Activated T-helper 17 cell treated with anti-CD3 and anti-CD28 coated beads, Interleukin-2, amount 50 U/mL, for 72 hours (primary cell): ENCODE results near the gene ID3. TPM values are rescaled to one million over a fixed set of nuclear protein-coding genes. Genes with fewer than 3 reads are reported as not detected.

Experiments
- ATAC-seq: fragments of 150-1000 bp; cut with Tn5 transposase; replicated peaks from 2 replicates; pipeline ENCODE4 v1.10.0; 2021; ENCODE audit warnings: mild to moderate bottlenecking, moderate library complexity
- H3K27ac Mint-ChIP-seq: one replicate; pipeline ENCODE4 v1.8.0; 2022; ENCODE audit warnings: mixed read lengths
- H3K27me3 Mint-ChIP-seq: one replicate; pipeline ENCODE4 v1.8.0; 2022; ENCODE audit warnings: mixed read lengths
- H3K36me3 Mint-ChIP-seq: one replicate; pipeline ENCODE4 v1.8.0; 2022; ENCODE audit warnings: low read depth, mild to moderate bottlenecking, mixed read lengths
- H3K4me1 Mint-ChIP-seq: one replicate; pipeline ENCODE4 v1.8.0; 2022; ENCODE audit warnings: mixed read lengths
- H3K4me3 Mint-ChIP-seq: one replicate; pipeline ENCODE4 v1.8.0; 2022; ENCODE audit warnings: mild to moderate bottlenecking, mixed read lengths
- H3K9me3 Mint-ChIP-seq: one replicate; pipeline ENCODE4 v1.8.0; 2022; ENCODE audit warnings: mixed read lengths
- total RNA-seq, 2 donors: library from RNA; stranded (reverse); gene quantifications; one replicate each; pipeline ENCODE4 v1.2.3, GENCODE V29; 2022

ID3 gene
- total RNA-seq, 2 donors from 2014 or later, result 19.5 to 45.2 TPM

GRCh38 chr1:23577056-23578004 lies 18.0 kb upstream of the ID3 start:
- no peaks in the 10 kb centered on the region for H3K9me3 Mint-ChIP-seq
- no peaks in the 10 kb centered on the region for H3K36me3 Mint-ChIP-seq
- ATAC-seq, result peak; percentile 100
- H3K4me3 Mint-ChIP-seq, result peak overlapping the region; percentile 64
- H3K27me3 Mint-ChIP-seq, result no peaks in the 10 kb centered on the region
- peak overlapping the region; percentile 84 for H3K27ac Mint-ChIP-seq
- peaks cover 28% of the 10 kb centered on the region for H3K4me1 Mint-ChIP-seq

- peak overlapping the region; percentile 84 for H3K27ac Mint-ChIP-seq
Measured at GRCh38 chr1:23576338-23577055, 17.2 kb upstream of the ID3 start.

GRCh38 chr1:23575226-23575810 lies 16.0 kb upstream of the ID3 start:
- no peaks in the 10 kb centered on the region for H3K9me3 Mint-ChIP-seq
- H3K4me1 Mint-ChIP-seq, result peaks cover 28% of the 10 kb centered on the region
- H3K27me3 Mint-ChIP-seq, result no peaks in the 10 kb centered on the region
- no peaks in the 10 kb centered on the region for H3K36me3 Mint-ChIP-seq
- H3K27ac Mint-ChIP-seq, result peak overlapping the region; percentile 5
- H3K4me3 Mint-ChIP-seq, result no peak overlapping the region
- ATAC-seq, result no peak

More at GRCh38 chr1:23576338-23577055, 17.2 kb upstream of the ID3 start:
- Mint-ChIP-seq H3K9me3 (no peaks in the 10 kb centered on the region), H3K36me3 (no peaks in the 10 kb centered on the region), H3K4me3 (peak overlapping the region; percentile 64), H3K4me1 (peaks cover 28% of the 10 kb centered on the region), H3K27me3 (no peaks in the 10 kb centered on the region)
- no peak for ATAC-seq

GRCh38 chr1:23574265-23574754 lies 15.0 kb upstream of the ID3 start:
- Mint-ChIP-seq H3K4me3 (no peak overlapping the region), H3K9me3 (no peaks in the 10 kb centered on the region), H3K36me3 (no peaks in the 10 kb centered on the region), H3K27ac (peak overlapping the region; percentile 5), H3K4me1 (peaks cover 27% of the 10 kb centered on the region), H3K27me3 (peaks cover 3% of the 10 kb centered on the region)
- no peak for ATAC-seq

GRCh38 chr1:23573574-23574182 lies 14.4 kb upstream of the ID3 start:
- Mint-ChIP-seq H3K4me1 (peaks cover 23% of the 10 kb centered on the region), H3K27ac (no peak overlapping the region), H3K27me3 (peaks cover 8% of the 10 kb centered on the region), H3K4me3 (no peak overlapping the region), H3K9me3 (no peaks in the 10 kb centered on the region), H3K36me3 (peaks cover 1% of the 10 kb centered on the region)
- no peak for ATAC-seq

GRCh38 chr1:23571465-23571864 lies 12.2 kb upstream of the ID3 start:
- no peak overlapping the region for H3K4me3 Mint-ChIP-seq
- no peak for ATAC-seq
- H3K4me1 Mint-ChIP-seq, result peaks cover 14% of the 10 kb centered on the region
- H3K36me3 Mint-ChIP-seq, result peaks cover 6% of the 10 kb centered on the region
- no peak overlapping the region for H3K27ac Mint-ChIP-seq
- no peaks in the 10 kb centered on the region for H3K9me3 Mint-ChIP-seq
- peaks cover 16% of the 10 kb centered on the region for H3K27me3 Mint-ChIP-seq

GRCh38 chr1:23570001-23570691 lies 10.8 kb upstream of the ID3 start:
- no peak for ATAC-seq
- Mint-ChIP-seq H3K4me1 (peaks cover 12% of the 10 kb centered on the region), H3K36me3 (peaks cover 6% of the 10 kb centered on the region), H3K27me3 (peaks cover 16% of the 10 kb centered on the region), H3K4me3 (no peak overlapping the region), H3K27ac (no peak overlapping the region), H3K9me3 (no peaks in the 10 kb centered on the region)

- ATAC-seq, result no peak
- peaks cover 6% of the 10 kb centered on the region for H3K36me3 Mint-ChIP-seq
- H3K27me3 Mint-ChIP-seq, result peaks cover 16% of the 10 kb centered on the region
- H3K9me3 Mint-ChIP-seq, result no peaks in the 10 kb centered on the region
- H3K4me1 Mint-ChIP-seq, result peaks cover 6% of the 10 kb centered on the region
- H3K4me3 Mint-ChIP-seq, result peak overlapping the region; percentile 68
- peak overlapping the region; percentile 12 for H3K27ac Mint-ChIP-seq
Measured at GRCh38 chr1:23568608-23569383, 9.5 kb upstream of the ID3 start.

GRCh38 chr1:23567996-23568607 lies 8.8 kb upstream of the ID3 start:
- Mint-ChIP-seq H3K27me3 (peaks cover 16% of the 10 kb centered on the region), H3K4me1 (peaks cover 6% of the 10 kb centered on the region), H3K4me3 (peak overlapping the region; percentile 68), H3K9me3 (no peaks in the 10 kb centered on the region), H3K27ac (peak overlapping the region; percentile 12), H3K36me3 (peaks cover 6% of the 10 kb centered on the region)
- no peak for ATAC-seq

- no peak overlapping the region for H3K27ac Mint-ChIP-seq
- H3K4me3 Mint-ChIP-seq, result no peak overlapping the region
- peaks cover 6% of the 10 kb centered on the region for H3K4me1 Mint-ChIP-seq
- no peak for ATAC-seq
- H3K9me3 Mint-ChIP-seq, result no peaks in the 10 kb centered on the region
- H3K27me3 Mint-ChIP-seq, result peaks cover 16% of the 10 kb centered on the region
- peaks cover 6% of the 10 kb centered on the region for H3K36me3 Mint-ChIP-seq
Measured at GRCh38 chr1:23567629-23567995, 8.3 kb upstream of the ID3 start.

- H3K4me3 Mint-ChIP-seq, result no peak overlapping the region
- H3K36me3 Mint-ChIP-seq, result peaks cover 6% of the 10 kb centered on the region
- no peaks in the 10 kb centered on the region for H3K9me3 Mint-ChIP-seq
- H3K27ac Mint-ChIP-seq, result no peak overlapping the region
- H3K27me3 Mint-ChIP-seq, result peaks cover 16% of the 10 kb centered on the region
- ATAC-seq, result no peak
- peaks cover 6% of the 10 kb centered on the region for H3K4me1 Mint-ChIP-seq
Measured at GRCh38 chr1:23566304-23566703, 7.0 kb upstream of the ID3 start.

GRCh38 chr1:23565776-23566175 lies 6.5 kb upstream of the ID3 start:
- Mint-ChIP-seq H3K27ac (no peak overlapping the region), H3K4me1 (peaks cover 6% of the 10 kb centered on the region), H3K27me3 (peaks cover 16% of the 10 kb centered on the region), H3K9me3 (no peaks in the 10 kb centered on the region), H3K36me3 (peaks cover 6% of the 10 kb centered on the region), H3K4me3 (no peak overlapping the region)
- ATAC-seq, result no peak
